Body of pancreas (tissue), 4 donors: ENCODE data around the gene C19orf12.

Experiments
- POLR2A ChIP-seq, 3 donors: fragments of 450-650 bp; IDR thresholded peaks; one replicate each; pipeline ENCODE4 v1.6.1; 2016; ENCODE audit warnings: antibody characterized with exemption in 3 of 3, mild to moderate bottlenecking in 2 of 3
- TF ChIP-seq, protein P1 (sequence below), 7 experiments: fragments of 450-650 bp in 4 of 7; fragments of 200-600 bp in 3 of 7; sonication (generic) in 3 of 7; IDR thresholded peaks; one replicate each; pipeline ENCODE4 v1.5.1; 2016 to 2019; ENCODE audit warnings: antibody characterized with exemption in 7 of 7

DNA sequence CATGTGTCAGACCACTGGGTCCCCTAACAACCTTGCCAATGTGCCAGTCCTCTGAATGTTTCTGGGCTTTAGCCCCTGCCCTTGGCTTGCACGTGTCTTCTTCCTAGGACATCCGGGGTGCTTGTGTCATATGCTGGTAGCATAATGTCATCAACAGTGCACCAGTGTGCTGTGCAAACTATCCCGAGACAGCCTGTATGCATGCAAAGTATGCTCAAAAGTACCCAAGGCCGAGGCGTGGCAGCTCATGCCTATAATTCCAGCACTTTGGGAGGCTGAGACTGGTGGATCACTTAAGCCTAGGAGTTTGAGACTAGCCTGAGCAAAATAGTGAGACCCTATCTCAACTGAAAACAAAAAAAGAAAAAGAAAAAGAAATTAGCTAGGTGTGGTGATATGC lies 20.8 kb upstream of the C19orf12 start:
- TF ChIP-seq, protein P1, sequence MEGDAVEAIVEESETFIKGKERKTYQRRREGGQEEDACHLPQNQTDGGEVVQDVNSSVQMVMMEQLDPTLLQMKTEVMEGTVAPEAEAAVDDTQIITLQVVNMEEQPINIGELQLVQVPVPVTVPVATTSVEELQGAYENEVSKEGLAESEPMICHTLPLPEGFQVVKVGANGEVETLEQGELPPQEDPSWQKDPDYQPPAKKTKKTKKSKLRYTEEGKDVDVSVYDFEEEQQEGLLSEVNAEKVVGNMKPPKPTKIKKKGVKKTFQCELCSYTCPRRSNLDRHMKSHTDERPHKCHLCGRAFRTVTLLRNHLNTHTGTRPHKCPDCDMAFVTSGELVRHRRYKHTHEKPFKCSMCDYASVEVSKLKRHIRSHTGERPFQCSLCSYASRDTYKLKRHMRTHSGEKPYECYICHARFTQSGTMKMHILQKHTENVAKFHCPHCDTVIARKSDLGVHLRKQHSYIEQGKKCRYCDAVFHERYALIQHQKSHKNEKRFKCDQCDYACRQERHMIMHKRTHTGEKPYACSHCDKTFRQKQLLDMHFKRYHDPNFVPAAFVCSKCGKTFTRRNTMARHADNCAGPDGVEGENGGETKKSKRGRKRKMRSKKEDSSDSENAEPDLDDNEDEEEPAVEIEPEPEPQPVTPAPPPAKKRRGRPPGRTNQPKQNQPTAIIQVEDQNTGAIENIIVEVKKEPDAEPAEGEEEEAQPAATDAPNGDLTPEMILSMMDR (IDR thresholded peaks at IDR 0.05): no peak
- TF ChIP-seq POLR2A (IDR thresholded peaks at IDR 0.05): no peak
